ENCODE results near the gene FOCAD.

GRCh38 chr9:20990867-20991266, 306.8 kb downstream of the FOCAD start:
- TF ChIP-seq EZH2 (IDR thresholded peaks at IDR 0.05; ENCODE audit: borderline replicate concordance, insufficient read depth, low read depth, low read length, poor library complexity, severe bottlenecking) (no peak), CTCF (IDR thresholded peaks at IDR 0.05) (no peak)
